Measurements from ENCODE around the gene MAPK12.

Gene MAPK12

GRCh38 chr22:50261615-50262459 is at the start of gene MAPK12:
Gene MAPK12 (minus strand): TSS chr22:50261683. CDS start chr22:50261509, 174 bp downstream.
- peaks cover 7% of the 10 kb centered on the region for H3K27me3 ChIP-seq (ENCODE audit: control insufficient read depth, insufficient read depth, low read length)
- H3K9ac ChIP-seq (ENCODE audit: low read depth, low read length), result peak within 1 kb of the TSS; percentile 47
- H3K36me3 ChIP-seq (ENCODE audit: control insufficient read depth, insufficient read depth, low read length), result peaks cover 5% of the 10 kb centered on the region
- H3K4me3 ChIP-seq (ENCODE audit: low read depth, low read length), result peak within 1 kb of the TSS; percentile 63
- H3K9me3 ChIP-seq (ENCODE audit: control insufficient read depth, insufficient read depth, low read length), result no peaks in the 10 kb centered on the region
- peaks cover 11% of the 10 kb centered on the region for H3K4me1 ChIP-seq (ENCODE audit: control insufficient read depth, insufficient read depth, low read length)

GRCh38 chr22:50310949-50311444 is 49.5 kb upstream of the MAPK12 start:
- no peaks in the 10 kb centered on the region for H3K36me3 ChIP-seq (ENCODE audit: control insufficient read depth, insufficient read depth, low read length)
- H3K9ac ChIP-seq (ENCODE audit: low read depth, low read length), result no peak overlapping the region
- H3K4me1 ChIP-seq (ENCODE audit: control insufficient read depth, insufficient read depth, low read length), result peaks cover 3% of the 10 kb centered on the region
- H3K9me3 ChIP-seq (ENCODE audit: control insufficient read depth, insufficient read depth, low read length), result no peaks in the 10 kb centered on the region
- H3K27me3 ChIP-seq (ENCODE audit: control insufficient read depth, insufficient read depth, low read length), result no peaks in the 10 kb centered on the region
- no peak overlapping the region for H3K4me3 ChIP-seq (ENCODE audit: low read depth, low read length)

GRCh38 chr22:50310031-50310722 is 48.7 kb upstream of the MAPK12 start:
- no peaks in the 10 kb centered on the region for H3K36me3 ChIP-seq (ENCODE audit: control insufficient read depth, insufficient read depth, low read length)
- H3K9me3 ChIP-seq (ENCODE audit: control insufficient read depth, insufficient read depth, low read length), result no peaks in the 10 kb centered on the region
- no peak overlapping the region for H3K4me3 ChIP-seq (ENCODE audit: low read depth, low read length)
- no peak overlapping the region for H3K9ac ChIP-seq (ENCODE audit: low read depth, low read length)
- peaks cover 3% of the 10 kb centered on the region for H3K4me1 ChIP-seq (ENCODE audit: control insufficient read depth, insufficient read depth, low read length)
- H3K27me3 ChIP-seq (ENCODE audit: control insufficient read depth, insufficient read depth, low read length), result no peaks in the 10 kb centered on the region

- H3K4me1 ChIP-seq (ENCODE audit: control insufficient read depth, insufficient read depth, low read length), result peaks cover 3% of the 10 kb centered on the region
Measured at GRCh38 chr22:50309601-50309991, 48.1 kb upstream of the MAPK12 start.

GRCh38 chr22:50308986-50309600 is 47.6 kb upstream of the MAPK12 start:
- H3K9ac ChIP-seq (ENCODE audit: low read depth, low read length), result no peak overlapping the region
- no peaks in the 10 kb centered on the region for H3K9me3 ChIP-seq (ENCODE audit: control insufficient read depth, insufficient read depth, low read length)
- peaks cover 3% of the 10 kb centered on the region for H3K4me1 ChIP-seq (ENCODE audit: control insufficient read depth, insufficient read depth, low read length)

More at GRCh38 chr22:50309601-50309991, 48.1 kb upstream of the MAPK12 start:
- H3K4me3 ChIP-seq (ENCODE audit: low read depth, low read length), result no peak overlapping the region
- H3K36me3 ChIP-seq (ENCODE audit: control insufficient read depth, insufficient read depth, low read length), result no peaks in the 10 kb centered on the region
- H3K9me3 ChIP-seq (ENCODE audit: control insufficient read depth, insufficient read depth, low read length), result no peaks in the 10 kb centered on the region
- no peaks in the 10 kb centered on the region for H3K27me3 ChIP-seq (ENCODE audit: control insufficient read depth, insufficient read depth, low read length)
- no peak overlapping the region for H3K9ac ChIP-seq (ENCODE audit: low read depth, low read length)

GRCh38 chr22:50308597-50308935 is 47.1 kb upstream of the MAPK12 start:
- Histone ChIP-seq H3K4me1 (ENCODE audit: control insufficient read depth, insufficient read depth, low read length) (peaks cover 3% of the 10 kb centered on the region), H3K36me3 (ENCODE audit: control insufficient read depth, insufficient read depth, low read length) (peaks cover 3% of the 10 kb centered on the region), H3K9ac (ENCODE audit: low read depth, low read length) (no peak overlapping the region), H3K27me3 (ENCODE audit: control insufficient read depth, insufficient read depth, low read length) (no peaks in the 10 kb centered on the region), H3K4me3 (ENCODE audit: low read depth, low read length) (no peak overlapping the region), H3K9me3 (ENCODE audit: control insufficient read depth, insufficient read depth, low read length) (no peaks in the 10 kb centered on the region)

More at GRCh38 chr22:50308986-50309600, 47.6 kb upstream of the MAPK12 start:
- H3K36me3 ChIP-seq (ENCODE audit: control insufficient read depth, insufficient read depth, low read length), result no peaks in the 10 kb centered on the region
- H3K27me3 ChIP-seq (ENCODE audit: control insufficient read depth, insufficient read depth, low read length), result no peaks in the 10 kb centered on the region
- no peak overlapping the region for H3K4me3 ChIP-seq (ENCODE audit: low read depth, low read length)

GRCh38 chr22:50307890-50308596 is 46.6 kb upstream of the MAPK12 start:
- peaks cover 4% of the 10 kb centered on the region for H3K36me3 ChIP-seq (ENCODE audit: control insufficient read depth, insufficient read depth, low read length)
- no peak overlapping the region for H3K9ac ChIP-seq (ENCODE audit: low read depth, low read length)
- H3K27me3 ChIP-seq (ENCODE audit: control insufficient read depth, insufficient read depth, low read length), result no peaks in the 10 kb centered on the region
- H3K4me1 ChIP-seq (ENCODE audit: control insufficient read depth, insufficient read depth, low read length), result peaks cover 3% of the 10 kb centered on the region
- H3K9me3 ChIP-seq (ENCODE audit: control insufficient read depth, insufficient read depth, low read length), result no peaks in the 10 kb centered on the region
- H3K4me3 ChIP-seq (ENCODE audit: low read depth, low read length), result no peak overlapping the region

- H3K4me1 ChIP-seq (ENCODE audit: control insufficient read depth, insufficient read depth, low read length), result peaks cover 3% of the 10 kb centered on the region
- no peaks in the 10 kb centered on the region for H3K9me3 ChIP-seq (ENCODE audit: control insufficient read depth, insufficient read depth, low read length)
- H3K9ac ChIP-seq (ENCODE audit: low read depth, low read length), result peak within 1 kb of the TSS; percentile 54
- peaks cover 4% of the 10 kb centered on the region for H3K36me3 ChIP-seq (ENCODE audit: control insufficient read depth, insufficient read depth, low read length)
- no peaks in the 10 kb centered on the region for H3K27me3 ChIP-seq (ENCODE audit: control insufficient read depth, insufficient read depth, low read length)
- H3K4me3 ChIP-seq (ENCODE audit: low read depth, low read length), result peak within 1 kb of the TSS; percentile 61
Measured at GRCh38 chr22:50306753-50307749, 45.6 kb upstream of the MAPK12 start, which contains the start of gene PLXNB2. Gene PLXNB2 (minus strand): TSS chr22:50307646. CDS start chr22:50290584, 17,062 bp downstream.

- peaks cover 4% of the 10 kb centered on the region for H3K36me3 ChIP-seq (ENCODE audit: control insufficient read depth, insufficient read depth, low read length)
- no peak overlapping the region for H3K9ac ChIP-seq (ENCODE audit: low read depth, low read length)
- peaks cover 3% of the 10 kb centered on the region for H3K4me1 ChIP-seq (ENCODE audit: control insufficient read depth, insufficient read depth, low read length)
- no peaks in the 10 kb centered on the region for H3K27me3 ChIP-seq (ENCODE audit: control insufficient read depth, insufficient read depth, low read length)
- H3K4me3 ChIP-seq (ENCODE audit: low read depth, low read length), result peak overlapping the region; percentile 61
- H3K9me3 ChIP-seq (ENCODE audit: control insufficient read depth, insufficient read depth, low read length), result no peaks in the 10 kb centered on the region
Measured at GRCh38 chr22:50305923-50306566, 44.6 kb upstream of the MAPK12 start.

- no peak overlapping the region for H3K4me3 ChIP-seq (ENCODE audit: low read depth, low read length)
- no peaks in the 10 kb centered on the region for H3K27me3 ChIP-seq (ENCODE audit: control insufficient read depth, insufficient read depth, low read length)
- H3K36me3 ChIP-seq (ENCODE audit: control insufficient read depth, insufficient read depth, low read length), result peaks cover 4% of the 10 kb centered on the region
- peaks cover 5% of the 10 kb centered on the region for H3K4me1 ChIP-seq (ENCODE audit: control insufficient read depth, insufficient read depth, low read length)
- H3K9ac ChIP-seq (ENCODE audit: low read depth, low read length), result no peak overlapping the region
- no peaks in the 10 kb centered on the region for H3K9me3 ChIP-seq (ENCODE audit: control insufficient read depth, insufficient read depth, low read length)
Measured at GRCh38 chr22:50305393-50305922, 44.0 kb upstream of the MAPK12 start.
